IMR-90 (cell line): ENCODE data around the gene ZNF212.

Experiments used
- BHLHE40 ChIP-seq: fragments of 150-350 bp; IDR thresholded peaks from 2 replicates; pipeline ENCODE4 v1.6.1; 2016; ENCODE audit warnings: mild to moderate bottlenecking, low read depth, low read length
- CEBPB ChIP-seq: IDR thresholded peaks from 2 replicates; pipeline ENCODE4 v1.6.1; 2012; ENCODE audit warnings: low read depth, low read length, improper control_type of control experiment
- CHD1 ChIP-seq: IDR thresholded peaks from 2 replicates; pipeline ENCODE4 v1.6.1; 2012; ENCODE audit warnings: low read depth, low read length, improper control_type of control experiment
- ELK1 ChIP-seq: fragments of 150-350 bp; IDR thresholded peaks from 2 replicates; pipeline ENCODE4 v1.6.1; 2016; ENCODE audit warnings: low read depth, mild to moderate bottlenecking, low read length, moderate library complexity, borderline replicate concordance
- FOS ChIP-seq: fragments of 150-350 bp; IDR thresholded peaks from 2 replicates; pipeline ENCODE4 v1.6.1; 2016; ENCODE audit warnings: low read depth, low read length
- MAFK ChIP-seq: IDR thresholded peaks from 2 replicates; pipeline ENCODE4 v1.6.1; 2012; ENCODE audit warnings: low read depth, low read length, improper control_type of control experiment
- MXI1 ChIP-seq: IDR thresholded peaks from 2 replicates; pipeline ENCODE4 v1.6.1; 2012; ENCODE audit warnings: low read depth, mild to moderate bottlenecking, low read length, moderate library complexity, borderline replicate concordance
- POLR2A ChIP-seq: IDR thresholded peaks from 2 replicates; pipeline ENCODE4 v1.6.1; 2012; ENCODE audit warnings: mild to moderate bottlenecking, low read depth, low read length
- RAD21 ChIP-seq: IDR thresholded peaks from 2 replicates; pipeline ENCODE4 v1.6.1; 2012; ENCODE audit warnings: low read length, improper control_type of control experiment
- RCOR1 ChIP-seq: IDR thresholded peaks from 2 replicates; pipeline ENCODE4 v1.6.1; 2012; ENCODE audit warnings: mild to moderate bottlenecking, low read length, improper control_type of control experiment; ENCODE audit not compliant: insufficient replicate concordance
- RFX5 ChIP-seq: IDR thresholded peaks from 2 replicates; pipeline ENCODE4 v1.8.0; 2012; ENCODE audit warnings: low read depth, mild to moderate bottlenecking, low read length, moderate library complexity
- SMC3 ChIP-seq: fragments of 150-350 bp; IDR thresholded peaks from 2 replicates; pipeline ENCODE4 v1.6.1; 2016; ENCODE audit warnings: low read depth, mild to moderate bottlenecking, antibody characterized with exemption, low read length, moderate library complexity
- USF2 ChIP-seq: fragments of 150-350 bp; IDR thresholded peaks from 2 replicates; pipeline ENCODE4 v1.6.1; 2017; ENCODE audit warnings: mild to moderate bottlenecking, antibody characterized with exemption, low read length, low read depth
- TF ChIP-seq, protein P1 (sequence below): conservative IDR thresholded peaks from 2 replicates; pipeline ENCODE4 v1.5.1; 2012; ENCODE audit warnings: mild to moderate bottlenecking, low read depth, low read length, improper control_type of control experiment

DNA sequence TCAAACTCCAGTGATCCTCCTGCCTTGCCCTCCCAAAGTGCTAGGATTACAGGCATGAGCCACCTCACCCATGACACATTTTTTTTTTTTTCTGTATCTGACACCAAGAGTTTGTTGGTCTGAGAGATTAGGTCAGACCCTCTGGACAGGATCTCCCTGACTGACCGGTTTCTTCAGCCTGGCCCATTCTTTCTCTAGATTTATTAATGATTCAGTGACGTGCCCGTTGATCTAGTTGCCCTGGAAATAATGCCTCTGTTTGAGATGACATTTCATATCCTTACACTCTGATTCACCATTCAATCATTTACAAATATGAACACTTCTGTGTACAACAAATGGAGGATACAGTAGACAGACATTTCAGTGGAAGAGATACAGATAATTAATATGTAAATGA, 1.4 kb upstream of the ZNF212 start:
- no peak for TF ChIP-seq RFX5
- TF ChIP-seq, protein P1, sequence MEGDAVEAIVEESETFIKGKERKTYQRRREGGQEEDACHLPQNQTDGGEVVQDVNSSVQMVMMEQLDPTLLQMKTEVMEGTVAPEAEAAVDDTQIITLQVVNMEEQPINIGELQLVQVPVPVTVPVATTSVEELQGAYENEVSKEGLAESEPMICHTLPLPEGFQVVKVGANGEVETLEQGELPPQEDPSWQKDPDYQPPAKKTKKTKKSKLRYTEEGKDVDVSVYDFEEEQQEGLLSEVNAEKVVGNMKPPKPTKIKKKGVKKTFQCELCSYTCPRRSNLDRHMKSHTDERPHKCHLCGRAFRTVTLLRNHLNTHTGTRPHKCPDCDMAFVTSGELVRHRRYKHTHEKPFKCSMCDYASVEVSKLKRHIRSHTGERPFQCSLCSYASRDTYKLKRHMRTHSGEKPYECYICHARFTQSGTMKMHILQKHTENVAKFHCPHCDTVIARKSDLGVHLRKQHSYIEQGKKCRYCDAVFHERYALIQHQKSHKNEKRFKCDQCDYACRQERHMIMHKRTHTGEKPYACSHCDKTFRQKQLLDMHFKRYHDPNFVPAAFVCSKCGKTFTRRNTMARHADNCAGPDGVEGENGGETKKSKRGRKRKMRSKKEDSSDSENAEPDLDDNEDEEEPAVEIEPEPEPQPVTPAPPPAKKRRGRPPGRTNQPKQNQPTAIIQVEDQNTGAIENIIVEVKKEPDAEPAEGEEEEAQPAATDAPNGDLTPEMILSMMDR = no peak
- TF ChIP-seq POLR2A = no peak
- no peak for TF ChIP-seq CEBPB
- TF ChIP-seq RCOR1 = no peak
- no peak for TF ChIP-seq SMC3
- no peak for TF ChIP-seq RAD21
- TF ChIP-seq BHLHE40 = no peak
- no peak for TF ChIP-seq USF2
- TF ChIP-seq ELK1 = no peak
- no peak for TF ChIP-seq MAFK
- TF ChIP-seq CHD1 = no peak
- TF ChIP-seq FOS = no peak
- no peak for TF ChIP-seq MXI1
